NOMO-1 treated with dmso at 0.1 percent for 144 hours (cell line): Measurements from ENCODE around the gene COX10.

Experiments
- DNase-seq: peaks from one replicate; lab custom pipeline; 2025; ENCODE audit not compliant: unreplicated experiment; lab: John Stamatoyannopoulos, UW

Gene COX10

DNA sequence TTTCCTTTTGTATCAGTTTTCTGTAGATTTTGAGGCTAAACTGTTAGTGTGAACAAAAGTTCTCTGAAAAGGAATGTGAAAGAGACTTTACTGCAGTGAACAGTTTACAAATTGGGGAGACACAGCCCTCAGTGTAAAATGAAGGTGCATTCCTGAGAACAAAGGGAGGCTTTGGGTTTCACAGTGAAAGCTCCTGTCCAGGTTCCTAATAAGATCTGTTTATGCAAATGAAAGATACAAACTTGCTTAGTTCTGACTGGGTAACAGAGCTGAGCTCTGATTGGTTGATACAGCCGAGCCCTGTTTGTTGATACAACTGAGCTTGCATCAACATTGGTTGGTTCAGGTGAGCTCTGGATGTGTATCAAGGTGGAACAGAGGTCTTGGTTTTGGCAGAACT is 175.7 kb downstream of the COX10 start:
- no peak for DNase-seq

- DNase-seq, result no peak
Observed at GRCh38 chr17:14245629-14246028, 176.3 kb downstream of the COX10 start.
